NOMO-1 treated with dmso at 0.1 percent for 144 hours (cell line): ENCODE results near the gene GNAI3.

ENCODE experiments used
- DNase-seq: peaks from one replicate; lab custom pipeline; 2025; ENCODE audit not compliant: unreplicated experiment; lab: John Stamatoyannopoulos, UW

Gene GNAI3

DNA sequence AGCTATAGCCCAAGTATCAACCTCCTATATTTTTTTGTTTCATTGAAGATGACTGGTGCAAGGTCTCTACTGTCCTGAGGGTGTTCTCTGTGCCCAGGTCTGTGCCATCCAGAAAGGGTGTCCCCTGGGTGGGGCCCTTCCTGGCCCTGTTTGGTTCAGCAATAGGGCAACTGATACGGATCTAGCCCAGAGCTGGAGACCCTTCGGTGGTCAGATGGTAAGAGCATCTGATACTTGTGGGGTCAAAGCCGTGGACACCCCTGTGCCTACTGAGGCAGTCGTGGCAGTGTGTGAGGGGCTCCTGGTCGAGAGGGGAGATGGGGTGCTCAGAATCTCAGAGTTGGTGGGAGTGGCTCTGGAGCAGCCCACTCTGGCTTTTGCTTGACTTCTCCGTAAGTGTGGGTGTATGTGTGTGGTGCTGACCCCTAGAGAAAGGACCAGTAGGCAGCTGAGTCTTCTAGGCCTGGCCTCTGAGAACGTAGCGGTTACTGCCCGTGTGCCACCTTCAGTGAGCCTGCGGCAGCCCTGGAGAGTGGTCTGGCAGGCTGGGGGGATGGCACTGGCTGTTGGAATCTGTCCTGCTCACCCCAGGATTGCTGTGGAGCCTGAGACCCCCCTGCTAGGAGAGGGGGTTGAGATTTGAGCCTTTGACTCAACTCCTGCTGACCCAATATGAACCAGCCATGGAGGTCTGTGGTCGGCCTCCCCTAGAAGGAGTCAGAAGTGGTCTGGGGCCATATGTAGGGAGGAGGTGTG, 73.9 kb downstream of the GNAI3 start:
- no peak for DNase-seq

- no peak for DNase-seq
Measured at GRCh38 chr1:109622895-109623294, 74.5 kb downstream of the GNAI3 start.

GRCh38 chr1:109623601-109624161, 75.3 kb downstream of the GNAI3 start:
- no peak for DNase-seq

- DNase-seq, result no peak
Measured at GRCh38 chr1:109624201-109625010, 76.0 kb downstream of the GNAI3 start.

GRCh38 chr1:109625176-109625575, 76.8 kb downstream of the GNAI3 start:
- DNase-seq, result no peak

DNA sequence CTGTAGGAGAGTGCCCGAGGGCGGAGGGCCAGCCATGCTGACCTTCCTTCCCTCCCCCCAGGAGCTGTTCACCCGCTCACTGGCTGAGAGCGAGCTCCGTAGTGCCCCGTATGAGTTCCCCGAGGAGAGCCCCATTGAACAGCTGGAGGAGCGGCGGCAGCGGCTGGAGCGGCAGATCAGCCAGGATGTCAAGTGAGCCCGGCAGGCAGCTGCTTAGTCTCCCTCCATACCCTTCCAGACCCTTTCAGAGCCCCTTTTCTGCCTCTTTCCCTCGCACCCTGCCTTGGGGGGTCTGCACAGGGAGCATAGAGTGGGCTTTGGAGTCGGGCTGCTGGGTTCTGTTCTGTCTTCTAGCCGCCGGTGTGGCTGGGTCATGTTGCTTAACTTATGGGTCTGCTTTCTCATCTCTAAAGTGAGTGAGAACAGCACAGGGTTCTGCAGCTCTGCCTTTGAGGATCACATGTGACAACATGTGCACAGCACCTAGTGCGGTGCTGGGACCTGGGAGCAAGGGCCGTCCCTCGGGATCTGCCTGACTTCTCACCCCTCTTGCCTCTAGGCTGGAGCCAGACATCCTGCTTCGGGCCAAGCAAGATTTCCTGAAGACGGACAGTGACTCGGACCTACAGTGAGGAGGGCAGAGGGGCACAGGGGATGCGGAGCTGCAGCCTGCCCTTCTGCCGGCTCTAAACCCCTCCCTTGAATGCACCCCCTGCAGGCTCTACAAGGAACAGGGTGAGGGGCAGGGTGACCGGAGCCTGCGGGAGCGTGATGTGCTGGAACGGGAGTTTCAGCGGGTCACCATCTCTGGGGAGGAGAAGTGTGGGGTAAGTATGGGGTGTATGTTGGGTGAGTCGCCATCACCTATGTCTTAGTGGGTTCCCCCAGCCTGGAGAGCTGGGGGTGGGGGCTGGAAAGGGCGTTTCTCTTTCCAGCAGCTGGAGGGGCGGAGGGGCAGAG, 77.5 kb downstream of the GNAI3 start:
- no peak for DNase-seq

- no peak for DNase-seq
Measured at GRCh38 chr1:109626682-109627408, 78.4 kb downstream of the GNAI3 start.

DNA sequence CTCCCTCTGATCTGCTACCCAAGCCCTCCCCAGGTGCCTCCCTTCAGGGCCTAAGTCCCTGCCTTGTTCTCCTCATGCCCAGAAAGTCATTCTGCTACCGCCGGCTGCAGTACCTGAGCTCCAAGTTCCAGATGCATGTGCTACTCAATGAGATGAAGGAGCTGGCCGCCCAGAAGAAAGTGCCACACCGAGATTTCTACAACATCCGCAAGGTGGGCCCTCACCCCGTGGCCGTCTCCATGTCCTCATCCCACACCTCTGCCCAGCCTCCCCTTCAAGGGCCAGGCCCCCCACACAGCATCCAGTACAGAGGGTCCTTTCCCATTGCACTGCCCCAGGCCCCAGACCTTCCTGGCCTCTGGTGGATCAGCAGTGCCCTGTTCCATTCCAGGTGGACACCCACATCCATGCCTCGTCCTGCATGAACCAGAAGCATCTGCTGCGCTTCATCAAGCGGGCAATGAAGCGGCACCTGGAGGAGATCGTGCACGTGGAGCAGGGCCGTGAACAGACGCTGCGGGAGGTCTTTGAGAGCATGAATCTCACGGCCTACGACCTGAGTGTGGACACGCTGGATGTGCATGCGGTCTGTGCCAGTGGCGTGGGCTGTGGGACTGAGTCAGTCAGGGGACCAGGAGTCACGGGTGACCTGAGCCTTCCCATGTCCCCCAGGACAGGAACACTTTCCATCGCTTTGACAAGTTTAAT, 79.4 kb downstream of the GNAI3 start:
- DNase-seq, result no peak

DNA sequence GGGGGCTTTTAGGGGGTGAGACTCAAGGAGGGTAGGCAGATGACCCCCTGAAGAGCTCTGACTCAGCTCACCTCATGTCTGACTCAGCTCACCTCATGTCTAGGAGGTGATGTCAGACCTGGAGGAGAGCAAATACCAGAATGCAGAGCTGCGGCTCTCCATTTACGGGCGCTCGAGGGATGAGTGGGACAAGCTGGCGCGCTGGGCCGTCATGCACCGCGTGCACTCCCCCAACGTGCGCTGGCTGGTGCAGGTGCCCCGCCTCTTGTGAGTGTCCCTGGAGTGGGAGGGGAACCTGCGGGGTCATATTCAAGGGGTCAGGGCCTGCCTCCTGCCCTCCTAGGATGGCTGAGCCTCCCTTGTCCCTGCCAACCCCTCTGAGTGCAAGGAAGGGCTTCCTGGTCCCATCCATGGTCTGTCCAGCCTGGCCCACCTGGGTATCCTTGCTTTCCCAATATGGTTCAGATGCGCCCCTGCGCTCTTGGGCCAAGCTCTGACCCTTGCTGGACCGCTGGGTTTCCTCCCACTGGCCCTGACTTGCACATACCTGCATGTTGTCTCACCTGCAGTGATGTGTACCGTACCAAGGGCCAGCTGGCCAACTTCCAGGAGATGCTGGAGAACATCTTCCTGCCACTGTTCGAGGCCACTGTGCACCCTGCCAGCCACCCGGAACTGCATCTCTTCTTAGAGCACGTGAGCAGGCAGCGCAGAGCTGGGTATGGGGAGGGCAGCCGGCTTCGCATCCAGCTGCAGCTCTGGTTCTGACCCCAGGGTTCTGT, 80.3 kb downstream of the GNAI3 start:
- DNase-seq, result no peak

DNA sequence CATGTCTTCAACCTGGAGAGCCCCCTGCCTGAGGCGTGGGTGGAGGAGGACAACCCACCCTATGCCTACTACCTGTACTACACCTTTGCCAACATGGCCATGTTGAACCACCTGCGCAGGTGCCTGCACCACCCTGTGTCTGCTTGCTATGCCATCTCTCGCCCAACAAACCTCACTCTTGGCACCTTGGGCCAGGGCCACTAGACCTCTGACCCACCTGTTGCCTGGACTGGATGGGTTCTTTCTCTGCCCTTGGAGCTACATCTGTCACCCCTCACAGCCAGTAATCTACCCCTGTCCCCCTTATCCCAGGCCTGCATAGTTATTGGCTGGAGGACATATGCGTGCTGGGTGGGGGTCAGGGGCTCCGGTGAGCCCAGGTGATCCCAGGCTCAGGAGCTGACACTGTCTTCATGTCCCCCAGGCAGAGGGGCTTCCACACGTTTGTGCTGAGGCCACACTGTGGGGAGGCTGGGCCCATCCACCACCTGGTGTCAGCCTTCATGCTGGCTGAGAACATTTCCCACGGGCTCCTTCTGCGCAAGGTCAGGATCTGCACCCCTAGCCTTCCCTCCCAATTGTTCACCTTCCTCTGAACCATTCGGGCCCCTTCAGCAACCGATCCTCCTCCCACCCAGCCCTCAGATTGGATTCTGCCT, 81.1 kb downstream of the GNAI3 start:
- DNase-seq, result no peak

- no peak for DNase-seq
Measured at GRCh38 chr1:109630081-109630897, 81.9 kb downstream of the GNAI3 start.

DNA sequence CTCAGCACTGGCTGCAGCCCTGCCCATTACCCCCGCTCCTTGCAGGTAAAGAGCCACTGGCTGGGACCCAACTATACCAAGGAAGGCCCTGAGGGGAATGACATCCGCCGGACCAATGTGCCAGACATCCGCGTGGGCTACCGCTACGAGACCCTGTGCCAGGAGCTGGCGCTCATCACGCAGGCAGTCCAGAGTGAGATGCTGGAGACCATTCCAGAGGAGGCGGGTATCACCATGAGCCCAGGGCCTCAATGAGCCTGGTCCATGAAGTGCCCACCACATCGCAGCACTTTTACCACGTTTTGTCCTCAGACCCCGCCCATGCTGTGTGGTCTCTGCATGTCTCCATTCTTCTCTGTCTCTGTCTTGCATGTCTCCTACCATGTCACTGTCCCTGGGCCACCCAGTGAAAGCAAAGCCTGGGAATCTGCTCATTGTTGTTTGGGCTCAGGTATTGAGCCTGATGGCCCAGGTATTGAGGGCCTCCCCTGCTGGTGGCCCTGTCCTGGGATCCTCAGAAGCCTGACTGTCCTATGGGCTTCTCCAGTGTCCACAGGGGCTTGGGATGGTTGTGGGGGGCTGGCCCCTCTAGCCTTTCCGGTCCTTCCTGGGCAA, 82.6 kb downstream of the GNAI3 start:
- DNase-seq, result no peak

DNA sequence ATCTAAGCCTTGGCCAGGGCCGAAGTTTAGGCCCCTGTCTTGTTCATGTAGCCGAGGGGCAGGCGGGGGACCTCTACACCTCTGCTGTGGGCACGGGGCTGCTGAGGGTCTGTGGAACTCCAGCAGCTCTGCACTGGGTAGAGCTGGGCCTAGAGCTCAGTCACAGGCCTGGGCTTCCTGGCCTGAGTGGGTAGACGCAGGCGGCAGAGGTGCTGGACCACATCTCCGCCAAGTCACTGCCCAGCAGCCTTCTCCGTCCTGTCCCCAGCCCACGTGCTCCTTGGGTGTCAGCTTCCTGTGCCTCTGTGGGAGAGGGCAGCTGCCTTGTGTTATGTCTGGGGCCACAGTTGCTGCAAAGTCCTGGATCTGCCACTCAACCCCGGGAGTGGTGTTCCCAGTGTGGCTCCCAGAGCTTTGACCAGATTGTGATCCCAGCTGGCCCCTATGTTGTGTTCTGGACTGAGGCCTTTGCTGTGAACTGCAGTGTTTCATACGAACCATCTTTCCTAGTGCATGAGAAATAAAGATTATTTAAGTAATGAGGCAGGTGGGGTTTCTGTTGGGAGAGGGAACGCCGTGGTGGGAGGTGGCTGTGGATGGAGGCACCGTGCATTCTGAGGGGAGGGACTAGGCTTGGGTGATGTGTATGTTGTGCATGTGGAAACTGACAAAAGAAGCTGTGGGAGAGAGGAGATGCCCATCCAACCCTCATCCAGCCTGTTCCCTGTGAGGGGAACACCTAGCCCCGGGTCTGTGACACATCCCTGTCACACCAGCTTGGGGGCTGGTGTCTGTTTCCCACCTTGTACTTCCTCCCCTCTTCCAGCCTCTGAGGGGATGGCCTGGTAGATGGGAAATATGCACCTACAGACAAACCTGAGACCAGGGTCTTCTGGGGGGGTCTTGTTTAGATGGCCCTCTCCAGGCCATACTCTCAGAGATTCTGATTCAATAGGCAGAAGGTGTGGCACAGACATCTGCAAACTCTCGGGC, 83.4 kb downstream of the GNAI3 start:
- no peak for DNase-seq

DNA sequence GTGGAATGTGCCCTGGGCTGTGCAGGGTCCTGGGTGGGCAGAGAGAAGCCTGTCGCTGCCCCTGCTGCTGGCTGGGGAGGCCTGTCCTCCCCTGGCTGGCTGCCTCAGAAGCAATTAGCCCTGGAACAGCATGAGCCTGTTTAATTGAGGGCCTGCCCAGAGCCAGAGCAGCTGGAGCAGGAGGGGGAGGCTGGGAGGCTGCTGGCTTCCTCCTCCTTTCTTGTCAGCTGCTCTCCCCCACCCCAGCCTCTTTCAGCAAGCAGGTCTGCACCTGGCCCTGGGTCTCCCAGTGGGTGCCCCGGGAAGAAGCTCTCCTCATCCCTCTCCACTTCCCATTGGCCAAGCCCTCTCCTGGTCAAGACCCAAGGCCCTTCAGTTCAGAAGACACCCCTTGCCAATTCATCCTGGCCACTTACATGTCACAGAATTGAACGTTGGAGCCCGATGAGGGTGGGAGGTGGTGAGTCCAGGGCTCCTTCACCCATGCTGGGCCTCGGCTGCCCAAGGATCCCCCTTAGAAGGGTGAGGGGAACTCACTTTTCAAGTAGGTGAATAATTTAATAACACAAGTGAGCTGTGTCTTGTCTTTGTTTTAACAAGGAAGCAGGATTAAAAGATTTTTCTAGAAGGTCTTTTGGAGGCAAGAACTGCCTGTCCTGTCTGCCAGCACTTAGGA, 84.4 kb downstream of the GNAI3 start:
- no peak for DNase-seq

- no peak for DNase-seq
Measured at GRCh38 chr1:109634292-109634691, 85.9 kb downstream of the GNAI3 start.
